ENCODE data around the gene DDOST. TPM values are rescaled to one million over a fixed set of nuclear protein-coding genes. Genes with fewer than 3 reads are reported as not detected.
"Not testable (repeated sequence)": the region's sequence is repeated elsewhere in the genome, so short reads cannot be mapped to it uniquely, and the experiment has no call there.

DDOST gene
- total RNA-seq, 2 donors from 2014 or later = 76.8 to 114 TPM

GRCh38 chr1:20678599-20678998, 17.4 kb upstream of the DDOST start:
- no peak for ATAC-seq

GRCh38 chr1:20673626-20674025, 12.5 kb upstream of the DDOST start:
- H3K4me3 ChIP-seq; H3K27me3 ChIP-seq; intact Hi-C loops (cut with DNase I); H3K9me3 ChIP-seq; H3K4me1 ChIP-seq; ATAC-seq; H3K27ac ChIP-seq; H3K36me3 ChIP-seq (replicated peaks in 1 of 2; ENCODE audit: insufficient read depth in 1 of 2, low read depth in 2 of 2); DNase-seq: not testable (repeated sequence)
- 86 to 92% methylated on average over 11 of the region's 11 CpGs for WGBS, 2 donors

More at GRCh38 chr1:20678599-20678998, 17.4 kb upstream of the DDOST start:
- no peak for DNase-seq
- H3K9me3 ChIP-seq = no peaks in the 10 kb centered on the region
- H3K27me3 ChIP-seq = no peaks in the 10 kb centered on the region
- WGBS, 2 donors = 75 to 77% methylated on average over 6 of the region's 6 CpGs
- TF ChIP-seq CTCF (IDR thresholded peaks at IDR 0.05) (no peak), POLR2A (IDR thresholded peaks at IDR 0.05) (no peak)
- H3K27ac ChIP-seq = no peak overlapping the region
- no peak overlapping the region for H3K4me3 ChIP-seq
- H3K4me1 ChIP-seq = peaks cover 7% of the 10 kb centered on the region
- no peaks in the 10 kb centered on the region for H3K36me3 ChIP-seq (replicated peaks in 1 of 2; ENCODE audit: insufficient read depth in 1 of 2, low read depth in 2 of 2)
- intact Hi-C loops (cut with DNase I) = no loop called here

GRCh38 chr1:20672265-20672632, 11.1 kb upstream of the DDOST start:
- 80 to 85% methylated on average over 4 of the region's 4 CpGs for WGBS, 2 donors
- no peak for TF ChIP-seq CTCF (IDR thresholded peaks at IDR 0.05)
- TF ChIP-seq POLR2A (IDR thresholded peaks at IDR 0.05) = no peak
- Histone ChIP-seq H3K4me1 (no peaks in the 10 kb centered on the region), H3K9me3 (no peaks in the 10 kb centered on the region), H3K4me3 (no peak overlapping the region), H3K27me3 (no peaks in the 10 kb centered on the region), H3K36me3 (replicated peaks in 1 of 2; ENCODE audit: insufficient read depth in 1 of 2, low read depth in 2 of 2) (no peaks in the 10 kb centered on the region), H3K27ac (no peak overlapping the region)
- no peak for DNase-seq
- ATAC-seq = no peak
- intact Hi-C loops (cut with DNase I) = no loop called here

- ATAC-seq = no peak
- WGBS, 2 donors = 92 to 93% methylated on average over 5 of the region's 5 CpGs
- no peaks in the 10 kb centered on the region for H3K9me3 ChIP-seq
- no peaks in the 10 kb centered on the region for H3K4me1 ChIP-seq
- no peaks in the 10 kb centered on the region for H3K36me3 ChIP-seq (replicated peaks in 1 of 2; ENCODE audit: insufficient read depth in 1 of 2, low read depth in 2 of 2)
- H3K27me3 ChIP-seq = no peaks in the 10 kb centered on the region
- DNase-seq = no peak
- no peak overlapping the region for H3K4me3 ChIP-seq
- intact Hi-C loops (cut with DNase I) = no loop called here
- no peak overlapping the region for H3K27ac ChIP-seq
- no peak for TF ChIP-seq POLR2A (IDR thresholded peaks at IDR 0.05)
- no peak for TF ChIP-seq CTCF (IDR thresholded peaks at IDR 0.05)
These were observed 9.8 kb upstream of the DDOST start for GRCh38 chr1:20670936-20671335.

- 93 to 94% methylated on average over 1 of the region's 1 CpG for WGBS, 2 donors
- Histone ChIP-seq H3K27ac (no peak overlapping the region), H3K4me3 (no peak overlapping the region), H3K36me3 (replicated peaks in 1 of 2; ENCODE audit: insufficient read depth in 1 of 2, low read depth in 2 of 2) (no peaks in the 10 kb centered on the region), H3K9me3 (no peaks in the 10 kb centered on the region), H3K27me3 (no peaks in the 10 kb centered on the region), H3K4me1 (no peaks in the 10 kb centered on the region)
- TF ChIP-seq CTCF (IDR thresholded peaks at IDR 0.05) (no peak), POLR2A (IDR thresholded peaks at IDR 0.05) (no peak)
- intact Hi-C loops (cut with DNase I) = no loop called here
- DNase-seq (no peak), ATAC-seq (no peak)
These were observed 7.4 kb upstream of the DDOST start for GRCh38 chr1:20668581-20668980.

Data from body of pancreas (tissue), 4 donors.